ENCODE data around the gene NDUFB7. TPM values are rescaled to one million over a fixed set of nuclear protein-coding genes. Genes with fewer than 3 reads are reported as not detected.

NDUFB7 gene
- polyA plus RNA-seq, 1 donor (not counting 4 experiments of a cell fraction or from before 2014, with no cell fraction given): 146 TPM

- Histone ChIP-seq H3K9me3 (ENCODE audit: control insufficient read depth, low read depth, low read length) (peaks cover 1% of the 10 kb centered on the region), H3K36me3 (ENCODE audit: control insufficient read depth in 2 of 2, extremely low read depth in 1 of 2, insufficient read depth in 2 of 2, low read length in 2 of 2) (no peaks in the 10 kb centered on the region), H4K20me1 (ENCODE audit: control insufficient read depth, extremely low read depth, insufficient read depth, low read length) (no peaks in the 10 kb centered on the region), H3K9ac (ENCODE audit: control insufficient read depth, extremely low read depth, insufficient read depth, low read length) (no peak overlapping the region), H3K4me1 (ENCODE audit: control insufficient read depth, extremely low read depth, insufficient read depth, low read length) (no peaks in the 10 kb centered on the region), H3K4me3 (ENCODE audit: control insufficient read depth in 2 of 3, extremely low read depth in 1 of 3, insufficient read depth in 2 of 3, low read depth in 1 of 3, low read length in 3 of 3) (no peak overlapping the region), H3K27ac (ENCODE audit: control insufficient read depth, insufficient read depth, low read length) (no peak overlapping the region), H2AFZ (ENCODE audit: control insufficient read depth, low read length) (no peak overlapping the region), H3K9me1 (ENCODE audit: control insufficient read depth, extremely low read depth, insufficient read depth, low read length) (no peaks in the 10 kb centered on the region), H3K4me2 (ENCODE audit: control insufficient read depth, extremely low read depth, insufficient read depth, low read depth, low read length) (no peak overlapping the region), H3K27me3 (ENCODE audit: control insufficient read depth, extremely low read depth, insufficient read depth, low read length) (no peaks in the 10 kb centered on the region), H3K79me2 (ENCODE audit: control insufficient read depth, insufficient read depth, low read length) (no peaks in the 10 kb centered on the region)
- DNase-seq (ENCODE audit: low read depth, low spot score) (no peak), FAIRE-seq (no peak)
- TF ChIP-seq CTCF (optimal IDR thresholded peaks at IDR 0.05 in 1 of 3, IDR thresholded peaks at IDR 0.05 in 1 of 3, conservative IDR thresholded peaks at IDR 0.05 in 1 of 3; ENCODE audit: extremely low read depth in 1 of 3, insufficient read depth in 2 of 3, low read length in 3 of 3): no peak
- no peak for TF ChIP-seq EZH2 (IDR thresholded peaks at IDR 0.05; ENCODE audit: low read length)
- dilution Hi-C loops (cut with MboI; ENCODE audit: extremely low pct_ligation_motif_present, low sequenced_read_pairs): no loop called here
Measured at GRCh38 chr19:14616407-14616806, 44.5 kb upstream of the NDUFB7 start.

- H3K9me3 ChIP-seq (ENCODE audit: control insufficient read depth, low read depth, low read length): peaks cover 1% of the 10 kb centered on the region
- no peak for FAIRE-seq
- no peak overlapping the region for H3K4me2 ChIP-seq (ENCODE audit: control insufficient read depth, extremely low read depth, insufficient read depth, low read depth, low read length)
- no peaks in the 10 kb centered on the region for H3K9me1 ChIP-seq (ENCODE audit: control insufficient read depth, extremely low read depth, insufficient read depth, low read length)
- no peak overlapping the region for H3K27ac ChIP-seq (ENCODE audit: control insufficient read depth, insufficient read depth, low read length)
- no peaks in the 10 kb centered on the region for H3K36me3 ChIP-seq (ENCODE audit: control insufficient read depth in 2 of 2, extremely low read depth in 1 of 2, insufficient read depth in 2 of 2, low read length in 2 of 2)
- H2AFZ ChIP-seq (ENCODE audit: control insufficient read depth, low read length): no peak overlapping the region
- no peaks in the 10 kb centered on the region for H3K4me1 ChIP-seq (ENCODE audit: control insufficient read depth, extremely low read depth, insufficient read depth, low read length)
- no peaks in the 10 kb centered on the region for H3K79me2 ChIP-seq (ENCODE audit: control insufficient read depth, insufficient read depth, low read length)
- H3K27me3 ChIP-seq (ENCODE audit: control insufficient read depth, extremely low read depth, insufficient read depth, low read length): no peaks in the 10 kb centered on the region
- no peak overlapping the region for H3K4me3 ChIP-seq (ENCODE audit: control insufficient read depth in 2 of 3, extremely low read depth in 1 of 3, insufficient read depth in 2 of 3, low read depth in 1 of 3, low read length in 3 of 3)
- no peak overlapping the region for H3K9ac ChIP-seq (ENCODE audit: control insufficient read depth, extremely low read depth, insufficient read depth, low read length)
- dilution Hi-C loops (cut with MboI; ENCODE audit: extremely low pct_ligation_motif_present, low sequenced_read_pairs): no loop called here
- TF ChIP-seq EZH2 (IDR thresholded peaks at IDR 0.05; ENCODE audit: low read length): no peak
- TF ChIP-seq CTCF (optimal IDR thresholded peaks at IDR 0.05 in 1 of 3, IDR thresholded peaks at IDR 0.05 in 1 of 3, conservative IDR thresholded peaks at IDR 0.05 in 1 of 3; ENCODE audit: extremely low read depth in 1 of 3, insufficient read depth in 2 of 3, low read length in 3 of 3): no peak
- no peaks in the 10 kb centered on the region for H4K20me1 ChIP-seq (ENCODE audit: control insufficient read depth, extremely low read depth, insufficient read depth, low read length)
- no peak for DNase-seq (ENCODE audit: low read depth, low spot score)
Measured at GRCh38 chr19:14615623-14616022, 43.8 kb upstream of the NDUFB7 start.

Measured in keratinocyte (primary cell).